GM12878 (cell line): ENCODE results near the gene CREG1. TPM values are rescaled to one million over a fixed set of nuclear protein-coding genes. Genes with fewer than 3 reads are reported as not detected.

Experiments
- ATAC-seq: fragments of 200-7000 bp; cut with Tn5 transposase; 3 replicates; pipeline ENCODE4 v1.9.1; 2020; ENCODE audit warnings: mild to moderate bottlenecking, moderate library complexity
- Bru-seq: library from RNA; stranded (reverse); fragments of 400-500 nt; gene quantifications from one replicate; lab custom pipeline; 2021; lab: Mats Ljungman, UMichigan
- BruChase-seq, 2 experiments: library from RNA; stranded (reverse); fragments of 400-500 nt; gene quantifications; one replicate each; lab custom pipeline; 2021; lab: Mats Ljungman, UMichigan
- BruUV-seq: library from RNA; stranded (reverse); fragments of 400-500 nt; replicated peaks from 2 replicates; lab custom pipeline; 2021; lab: Mats Ljungman, UMichigan
- CTCF ChIA-PET: fragments of 300-600 bp; sonication (Branson Sonifier 250); formaldehyde crosslinking; extraction: SDS; loops from one replicate; lab custom pipeline; 2021; ENCODE audit warnings: inconsistent platforms; lab: Yijun Ruan, JAX
- POLR2A ChIA-PET: fragments of 350-600 bp; formaldehyde crosslinking; extraction: SDS; loops from one replicate; lab custom pipeline; 2021; ENCODE audit warnings: inconsistent platforms; lab: Charles Lee
- RAD21 ChIA-PET: fragments of 300-600 bp; sonication (Branson Sonifier 250); formaldehyde crosslinking; loops from one replicate; lab custom pipeline; 2023; ENCODE audit warnings: antibody characterized with exemption; ENCODE audit not compliant: unreplicated experiment; lab: Charles Lee
- SMC1A ChIA-PET: fragments of 300-600 bp; sonication (Branson Sonifier 250); formaldehyde crosslinking; loops from one replicate; lab custom pipeline; 2023; ENCODE audit not compliant: unreplicated experiment, uncharacterized antibody; lab: Charles Lee
- DNase-seq: peaks from one replicate; pipeline ENCODE4 v3.0.0-alpha.2; 2011; ENCODE audit warnings: low read depth, low spot score
- FAIRE-seq: peaks from 3 replicates; lab custom pipeline; 2011; peaks lifted over from hg19 to GRCh38; lab: Jason Lieb, UNC
- H2AFZ ChIP-seq: 2 replicates; pipeline ENCODE4 v1.6.0; 2011; ENCODE audit warnings: low read depth, low read length, control low read depth; ENCODE audit not compliant: control insufficient read depth
- H3K27ac ChIP-seq: 2 replicates; pipeline ENCODE4 v1.5.1; 2011; ENCODE audit warnings: control low read depth; ENCODE audit not compliant: control insufficient read depth, insufficient read depth
- H3K27me3 ChIP-seq, 2 experiments: replicated peaks in 1 of 2; 2 replicates each; pipeline versions ENCODE4 v1.6.0 to v1.6.1; 2011; ENCODE audit warnings: low read length in 1 of 2; ENCODE audit not compliant: control insufficient read depth in 2 of 2, insufficient read depth in 2 of 2
- H3K36me3 ChIP-seq, 2 experiments: 2 replicates each; pipeline ENCODE4 v1.5.1; 2011; ENCODE audit warnings: low read length in 1 of 2; ENCODE audit not compliant: control insufficient read depth in 2 of 2, insufficient read depth in 2 of 2
- H3K4me1 ChIP-seq: 2 replicates; pipeline ENCODE4 v1.6.1; 2011; ENCODE audit warnings: mild to moderate bottlenecking, low read length, moderate library complexity, mixed read lengths; ENCODE audit not compliant: control insufficient read depth, insufficient read depth
- H3K4me2 ChIP-seq: 2 replicates; pipeline ENCODE4 v1.6.0; 2011; ENCODE audit warnings: control low read depth; ENCODE audit not compliant: control insufficient read depth, insufficient read depth
- H3K4me3 ChIP-seq: fragments of 200-600 bp; sonication (generic); 2 replicates; pipeline ENCODE4 v1.5.1; 2016
- H3K79me2 ChIP-seq: 2 replicates; pipeline ENCODE4 v1.6.0; 2011; ENCODE audit warnings: low read length; ENCODE audit not compliant: control insufficient read depth, insufficient read depth
- H3K9ac ChIP-seq: 2 replicates; pipeline ENCODE4 v1.8.0; 2011; ENCODE audit warnings: low read length, control low read depth, mixed read lengths; ENCODE audit not compliant: control insufficient read depth, insufficient read depth
- H3K9me3 ChIP-seq: replicated peaks from 3 replicates; pipeline ENCODE4 v1.5.1; 2011; ENCODE audit warnings: mild to moderate bottlenecking, low read length; ENCODE audit not compliant: control insufficient read depth, insufficient read depth
- H4K20me1 ChIP-seq: 2 replicates; pipeline ENCODE4 v1.6.0; 2011; ENCODE audit not compliant: control insufficient read depth, insufficient read depth
- BCLAF1 ChIP-seq: fragments of 450-650 bp; IDR thresholded peaks from 2 replicates; pipeline ENCODE4 v1.6.1; 2017; ENCODE audit warnings: antibody characterized with exemption, mild to moderate bottlenecking, moderate library complexity
- BHLHE40 ChIP-seq, 2 experiments: fragments of 450-650 bp in 1 of 2; IDR thresholded peaks; 2 replicates each; pipeline ENCODE4 v1.6.1; 2011 to 2017; ENCODE audit warnings: low read depth in 2 of 2, borderline replicate concordance in 1 of 2, improper control_type of control experiment in 1 of 2, low read length in 1 of 2, mild to moderate bottlenecking in 1 of 2
- CREM ChIP-seq: IDR thresholded peaks from 2 replicates; pipeline ENCODE4 v1.6.1; 2014; ENCODE audit warnings: antibody characterized with exemption, low read depth
- IKZF1 ChIP-seq: fragments of 450-650 bp; conservative IDR thresholded peaks from 2 replicates; pipeline ENCODE4 v1.6.1; 2017; ENCODE audit warnings: antibody characterized with exemption, mild to moderate bottlenecking
- LARP7 ChIP-seq: fragments of 450-650 bp; IDR thresholded peaks from 2 replicates; pipeline ENCODE4 v1.6.1; 2017; ENCODE audit warnings: mild to moderate bottlenecking
- NFYB ChIP-seq: IDR thresholded peaks from 2 replicates; pipeline ENCODE4 v1.6.1; 2011; ENCODE audit warnings: low read depth, mild to moderate bottlenecking, low read length, improper control_type of control experiment, moderate library complexity; ENCODE audit not compliant: insufficient read depth
- NR2C1 ChIP-seq: fragments of 450-650 bp; IDR thresholded peaks from 2 replicates; pipeline ENCODE4 v1.6.1; 2017; ENCODE audit warnings: antibody characterized with exemption, mild to moderate bottlenecking, moderate library complexity
- POLR2A ChIP-seq: IDR thresholded peaks from 2 replicates; pipeline ENCODE4 v1.6.1; 2011; ENCODE audit warnings: low read depth, mild to moderate bottlenecking, low read length
- TBL1XR1 ChIP-seq: IDR thresholded peaks from 2 replicates; pipeline ENCODE4 v1.6.1; 2012; ENCODE audit warnings: low read depth, low read length, improper control_type of control experiment
- TCF3 ChIP-seq: IDR thresholded peaks from 2 replicates; pipeline ENCODE4 v1.6.1; 2012; ENCODE audit warnings: low read depth, mild to moderate bottlenecking, low read length, borderline replicate concordance; ENCODE audit not compliant: insufficient read depth
- YY1 ChIP-seq: IDR thresholded peaks from 2 replicates; pipeline ENCODE4 v1.6.1; 2011; ENCODE audit warnings: low read depth, mild to moderate bottlenecking, low read length
- ZNF207 ChIP-seq: fragments of 450-650 bp; IDR thresholded peaks from 2 replicates; pipeline ENCODE4 v1.6.1; 2014; ENCODE audit warnings: antibody characterized with exemption, mild to moderate bottlenecking, borderline replicate concordance
- WGBS: methylation state at CpG from one replicate; pipeline ENCODE4 v1.1.6; 2016; ENCODE audit warnings: low lambda C conversion rate; ENCODE audit not compliant: insufficient replicate concordance, insufficient coverage; ENCODE audit errors: missing lambda C conversion rate; 5-methylcytosine and 5-hydroxymethylcytosine counted together
- in situ Hi-C: fragments of 300-500 bp; cut with MboI; formaldehyde crosslinking; loops from 9 replicates; pipeline ENCODE4 v1.14.3; 2018; ENCODE audit warnings: mixed read lengths
- intact Hi-C: fragments of 100-400 bp; cut with micrococcal nuclease; formaldehyde crosslinking; loops from one replicate; pipeline ENCODE4 v1.14.2; 2022; ENCODE audit not compliant: unreplicated experiment
- long read RNA-seq, 2 experiments: library from polyadenylated mRNA; unstranded; transcript quantifications; one replicate each; pipeline ENCODE4 v2.0.0, GENCODE V29; 2019 to 2020
- polyA minus RNA-seq, 3 experiments: library from RNA; depleted of rRNA, polyadenylated mRNA; stranded (reverse); fragments of >200 nt; gene quantifications; 2 replicates each; pipeline ENCODE4 v1.2.3, GENCODE V29; 2011
- polyA plus RNA-seq, 11 experiments: library from polyadenylated mRNA; depleted of rRNA in 4 of 11; unstranded in 6 of 11; stranded (reverse) in 5 of 11; fragments of >200 nt; fragmentation: Nextera tagmentation in 4 of 11; fragmentation: Illumina TruSeq in 1 of 11; extraction: Ambion mirVana in 4 of 11; extraction: Trizol in 1 of 11; gene quantifications; 1 replicate in 1 of 11; 2 replicates in 10 of 11; pipeline versions ENCODE4 v1.2.1 to v1.2.3, GENCODE V29; 2011 to 2016; ENCODE audit warnings: inconsistent platforms in 2 of 11, missing spikeins in 2 of 11, low read depth in 1 of 11
- total RNA-seq, 4 experiments: library from RNA; depleted of rRNA in 3 of 4; stranded (reverse); fragments of >200 nt in 3 of 4; fragmentation: Illumina TruSeq in 1 of 4; extraction: Trizol in 1 of 4; gene quantifications; 2 replicates each; pipeline versions ENCODE4 v1.2.1 to v1.2.3, GENCODE V29; 2013 to 2021

CREG1 gene
- 20.6 and 21.7 TPM in 2 replicates for total RNA-seq (2013; cell fraction: nucleolus; rRNA removed)
- total RNA-seq (2014; rRNA removed) (20.0 and 22.3 TPM in 2 replicates), total RNA-seq (2014; rRNA removed; fragmentation: Illumina TruSeq; extraction: Trizol) (17.6 and 18.1 TPM in 2 replicates), total RNA-seq (2021) (18.8 and 19.1 TPM in 2 replicates), polyA plus RNA-seq (2011; rRNA removed) (43.8 and 61.7 TPM in 2 replicates), polyA plus RNA-seq (2014; fragmentation: Illumina TruSeq; extraction: Trizol) (21.9 and 25.5 TPM in 2 replicates), polyA plus RNA-seq (2014; fragmentation: Nextera tagmentation; extraction: Ambion mirVana) (10 to 100 TPM in 1 of 2 experiments, 1 to 10 TPM in 1; 5.3 to 11.3 TPM), polyA plus RNA-seq (2014; rRNA removed) (18.0 and 24.2 TPM in 2 replicates), polyA plus RNA-seq (2016; fragmentation: Nextera tagmentation; extraction: Ambion mirVana) (10 to 100 TPM; 33.0 to 34.3 TPM), polyA minus RNA-seq (2011; rRNA and poly(A)+ RNA removed) (9.8 and 13.0 TPM in 2 replicates), Bru-seq, nascent RNA (percentile 70 among the genes with signal in this experiment), BruChase-seq, experiment 1, labeled RNA remaining after a 6-hour chase (percentile 61 among the genes with signal in this experiment), BruChase-seq, experiment 2, labeled RNA remaining after a 2-hour chase (percentile 66 among the genes with signal in this experiment)
- 5.6 TPM for polyA plus RNA-seq (2011; ENCODE audit: low read depth)
- 21.7 and 22.9 TPM in 2 replicates for polyA plus RNA-seq (2011; cell fraction: cytosol; rRNA removed)
- 15.9 and 17.2 TPM in 2 replicates for polyA plus RNA-seq (2011; cell fraction: nucleus; rRNA removed)
- 7.1 and 11.4 TPM in 2 replicates for polyA plus RNA-seq (2012)
- 9.9 and 11.6 TPM in 2 replicates for polyA minus RNA-seq (2011; cell fraction: cytosol; rRNA and poly(A)+ RNA removed)
- 6.2 and 7.7 TPM in 2 replicates for polyA minus RNA-seq (2011; cell fraction: nucleus; rRNA and poly(A)+ RNA removed)
- long read RNA-seq, experiment 1, transcript CREG1-201 (4 exons, 1,974 nt) = major isoform, 31 of 31 reads
- long read RNA-seq, experiment 1, partial matches to known transcripts = 0 of 31 reads
- long read RNA-seq, experiment 1, other reads (novel, unspliced or antisense) = 0 of 31 reads
- long read RNA-seq, experiment 2, partial matches to known transcripts = 5 of 8 reads
- long read RNA-seq, experiment 2, other reads (novel, unspliced or antisense) = 0 of 8 reads

GRCh38 chr1:167553136-167554027 is at the start of gene CREG1:
TSS of gene CREG1 (minus strand) at chr1:167553762.
- Histone ChIP-seq H3K9me3 (no peaks in the 10 kb centered on the region), H3K27me3 (no peaks in the 10 kb centered on the region), H3K27ac (peak within 1 kb of the TSS; percentile 51), H3K4me3 (peak within 1 kb of the TSS; percentile 72), H3K4me2 (peak within 1 kb of the TSS; percentile 77), H3K36me3 (no peaks in the 10 kb centered on the region), H4K20me1 (no peaks in the 10 kb centered on the region), H3K9ac (peak within 1 kb of the TSS; percentile 61; the same call in 1 of the 2 replicates), H3K4me1 (peaks cover 9% of the 10 kb centered on the region), H3K79me2 (peaks cover 25% of the 10 kb centered on the region), H2AFZ (peak within 1 kb of the TSS; percentile 91)
- POLR2A ChIA-PET = interaction anchor here (0.5 to 2.1 kb wide), 11 partner anchors 8 to 442 kb away, joined by 3 to 8 read pairs (median 5); no protein-coding TSS in a partner anchor
- FAIRE-seq (peak; percentile 77), DNase-seq (no peak), ATAC-seq (peak; percentile 97)
- in situ Hi-C loops (no loop called here), intact Hi-C loops (loop anchor here (10.0 kb wide), 1 partner anchor 81 kb away; the partner anchor contains the start of gene RCSD1)
- WGBS = under 1% methylated on average over 70 of the region's 90 CpGs
- CTCF ChIA-PET = interaction anchor here (0.6 to 10.9 kb wide), 20 partner anchors 11 to 494 kb away, joined by 3 to 262 read pairs (median 4); no protein-coding TSS in a partner anchor
- SMC1A ChIA-PET = interaction anchor here (0.7 to 6.7 kb wide), 13 partner anchors 9 to 377 kb away, joined by 3 to 83 read pairs (median 5); no protein-coding TSS in a partner anchor
- RAD21 ChIA-PET = interaction anchor here (0.7 to 6.9 kb wide), 22 partner anchors 10 to 487 kb away, joined by 3 to 70 read pairs (median 4); partner anchors contain the start of gene POU2F1
- BruUV-seq = no TSS peak
- peak; percentile 26; the same call in 1 of the 2 replicates for TF ChIP-seq CREM
- peak; percentile 89 for TF ChIP-seq ZNF207
- TF ChIP-seq BHLHE40 (IDR thresholded peaks at IDR 0.05; ENCODE audit: borderline replicate concordance in 1 of 2, low read depth in 2 of 2, low read length in 1 of 2) = peak in 1 of 2 experiments; percentile 73; a peak in 2 of 4 replicates
- TF ChIP-seq YY1 = peak; percentile 77
- TF ChIP-seq TCF3 = 0 out of 2 replicates have a peak, but pooled peaks have one; percentile 27
- TF ChIP-seq POLR2A = peak; percentile 93
- peak; percentile 57; the same call in 1 of the 2 replicates for TF ChIP-seq BCLAF1
- TF ChIP-seq TBL1XR1 = no peak
- TF ChIP-seq NFYB = peak; percentile 46; the same call in 1 of the 2 replicates
- TF ChIP-seq LARP7 = peak; percentile 99
- peak; percentile 91 for TF ChIP-seq IKZF1
- peak; percentile 13; the same call in 1 of the 2 replicates for TF ChIP-seq NR2C1
